HCT116 (cell line): ENCODE data around the gene DHDDS. TPM values are rescaled to one million over a fixed set of nuclear protein-coding genes. Genes with fewer than 3 reads are reported as not detected.
"Not testable (repeated sequence)": the region's sequence is repeated elsewhere in the genome, so short reads cannot be mapped to it uniquely, and the experiment has no call there.

Experiments used
- ATAC-seq: fragments of 200-7000 bp; cut with Tn5 transposase; 2 replicates; pipeline ENCODE4 v1.9.1; 2020; ENCODE audit warnings: mild to moderate bottlenecking, moderate library complexity
- BruUV-seq: library from RNA; stranded (reverse); fragments of 400-500 nt; replicated peaks from 2 replicates; lab custom pipeline; 2021; lab: Mats Ljungman, UMichigan
- CTCF ChIA-PET: fragments of 300-600 bp; sonication (Branson Sonifier 250); formaldehyde crosslinking; loops from one replicate; lab custom pipeline; 2021; ENCODE audit warnings: antibody characterized with exemption; lab: Charles Lee
- POLR2A ChIA-PET: fragments of 300-600, 350-600 bp; sonication (Branson Sonifier 250); formaldehyde crosslinking; loops from one replicate; lab custom pipeline; 2021; ENCODE audit warnings: antibody characterized with exemption; lab: Charles Lee
- RAD21 ChIA-PET, 2 experiments: fragments of 300-600 bp; sonication (Branson Sonifier 250); formaldehyde crosslinking; loops; one replicate each; lab custom pipeline; 2023; ENCODE audit warnings: low total read pairs in 2 of 2; ENCODE audit not compliant: uncharacterized antibody in 2 of 2, unreplicated experiment in 2 of 2, low non-redundant PET in 1 of 2; lab: Charles Lee
- DNase-seq: peaks from one replicate; pipeline ENCODE4 v3.0.0-alpha.2; 2010; ENCODE audit warnings: low read depth, low spot score
- H2AFZ ChIP-seq: fragments of 200-600 bp; shearing (Covaris generic), sonication (generic); 2 replicates; pipeline ENCODE4 v1.6.1; 2017; ENCODE audit warnings: low read depth, mixed run types, mixed read lengths, antibody characterized with exemption, low read length; ENCODE audit not compliant: poor library complexity, severe bottlenecking
- H3K27ac ChIP-seq: 2 replicates; pipeline ENCODE4 v1.5.1; 2012; ENCODE audit warnings: low read depth, low read length
- H3K27me3 ChIP-seq: fragments of 200-600 bp; sonication (generic); 2 replicates; pipeline ENCODE4 v1.6.1; 2016; ENCODE audit warnings: mixed run types, low read length, mixed read lengths; ENCODE audit not compliant: insufficient read depth
- H3K36me3 ChIP-seq, 2 experiments: fragments of 200-500 bp in 1 of 2; fragments of 200-600 bp in 1 of 2; sonication (Bioruptor generic) in 1 of 2; sonication (generic) in 1 of 2; 2 replicates each; pipeline versions ENCODE4 v1.5.1 to v1.6.1; 2014 to 2016; ENCODE audit warnings: low read length in 2 of 2, inconsistent platforms in 1 of 2, mixed read lengths in 1 of 2, mixed run types in 1 of 2; ENCODE audit not compliant: insufficient read depth in 2 of 2, control insufficient read depth in 1 of 2
- H3K4me1 ChIP-seq, 2 experiments: fragments of 200-600 bp in 1 of 2; sonication (generic) in 1 of 2; 2 replicates each; pipeline versions ENCODE4 v1.5.1 to v1.6.1; 2012 to 2017; ENCODE audit warnings: low read length in 2 of 2, inconsistent platforms in 1 of 2, mild to moderate bottlenecking in 1 of 2, mixed read lengths in 1 of 2, mixed run types in 1 of 2, moderate library complexity in 1 of 2; ENCODE audit not compliant: insufficient read depth in 2 of 2, control insufficient read depth in 1 of 2
- H3K4me2 ChIP-seq: fragments of 200-600 bp; sonication (generic); 2 replicates; pipeline ENCODE4 v1.6.1; 2017; ENCODE audit warnings: mixed run types, low read length, mixed read lengths
- H3K4me3 ChIP-seq, 2 experiments: fragments of 200-600 bp in 1 of 2; sonication (generic) in 1 of 2; replicated peaks in 1 of 2; 2 replicates each; pipeline ENCODE4 v1.5.1; 2011 to 2016; ENCODE audit warnings: low read length in 2 of 2, control low read depth in 1 of 2, low read depth in 1 of 2, mild to moderate bottlenecking in 1 of 2, mixed read lengths in 1 of 2, mixed run types in 1 of 2
- H3K79me2 ChIP-seq: fragments of 200-600 bp; sonication (generic); 2 replicates; pipeline ENCODE4 v1.6.1; 2017; ENCODE audit warnings: mild to moderate bottlenecking, mixed run types, low read length, moderate library complexity, mixed read lengths; ENCODE audit not compliant: insufficient read depth
- H3K9ac ChIP-seq: fragments of 200-600 bp; sonication (generic); 2 replicates; pipeline ENCODE4 v1.6.1; 2016; ENCODE audit warnings: low read length, mixed read lengths
- H3K9me2 ChIP-seq: fragments of 200-600 bp; sonication (generic), shearing (Covaris generic); 2 replicates; pipeline ENCODE4 v1.6.1; 2017; ENCODE audit warnings: mixed run types, mild to moderate bottlenecking, moderate library complexity; ENCODE audit not compliant: insufficient read depth
- H3K9me3 ChIP-seq, 2 experiments: fragments of 200-500 bp in 1 of 2; fragments of 200-600 bp in 1 of 2; sonication (Bioruptor generic) in 1 of 2; sonication (generic) in 1 of 2; 2 replicates each; pipeline ENCODE4 v1.6.1; 2014 to 2017; ENCODE audit warnings: low read length in 2 of 2, mixed read lengths in 2 of 2, inconsistent platforms in 1 of 2, low read depth in 1 of 2, mild to moderate bottlenecking in 1 of 2, mixed run types in 1 of 2, moderate library complexity in 1 of 2; ENCODE audit not compliant: control insufficient read depth in 1 of 2, insufficient read depth in 1 of 2
- H4K20me1 ChIP-seq: fragments of 200-600 bp; sonication (generic), shearing (Covaris generic); 2 replicates; pipeline ENCODE4 v1.6.1; 2017; ENCODE audit warnings: mixed run types, mild to moderate bottlenecking, moderate library complexity; ENCODE audit not compliant: insufficient read depth
- ATF3 ChIP-seq: IDR thresholded peaks from 2 replicates; pipeline ENCODE4 v1.6.1; 2012
- CBX3 ChIP-seq: IDR thresholded peaks from 2 replicates; pipeline ENCODE4 v1.6.1; 2012; ENCODE audit warnings: low read depth
- EGR1 ChIP-seq: IDR thresholded peaks from 2 replicates; pipeline ENCODE4 v1.6.1; 2012; ENCODE audit warnings: low read depth
- FOSL1 ChIP-seq: IDR thresholded peaks from 2 replicates; pipeline ENCODE4 v1.6.1; 2012; ENCODE audit warnings: low read depth
- POLR2A ChIP-seq: IDR thresholded peaks from 2 replicates; pipeline ENCODE4 v1.7.0; 2011; ENCODE audit warnings: borderline replicate concordance; ENCODE audit not compliant: insufficient read depth, insufficient read length; ENCODE audit errors: extremely low read depth
- POLR2AphosphoS5 ChIP-seq: IDR thresholded peaks from 2 replicates; pipeline ENCODE4 v1.6.1; 2011; ENCODE audit warnings: mild to moderate bottlenecking, low read depth, low read length, moderate library complexity
- SIN3A ChIP-seq: IDR thresholded peaks from 2 replicates; pipeline ENCODE4 v1.6.1; 2012; ENCODE audit warnings: low read depth
- SP1 ChIP-seq: IDR thresholded peaks from 2 replicates; pipeline ENCODE4 v1.6.1; 2012; ENCODE audit warnings: low read depth
- SRF ChIP-seq: IDR thresholded peaks from 2 replicates; pipeline ENCODE4 v1.6.1; 2012; ENCODE audit warnings: low read depth
- YY1 ChIP-seq: IDR thresholded peaks from 2 replicates; pipeline ENCODE4 v1.6.1; 2011; ENCODE audit warnings: low read length, low read depth, moderate library complexity, mild to moderate bottlenecking; ENCODE audit not compliant: insufficient replicate concordance; ENCODE audit errors: extremely low read depth
- ZFX ChIP-seq: fragments of 450-650 bp; IDR thresholded peaks from 2 replicates; pipeline ENCODE4 v1.6.1; 2017
- intact Hi-C: fragments of 100-400 bp; cut with micrococcal nuclease; formaldehyde crosslinking; loops from 2 replicates; pipeline ENCODE4 v1.10.0; 2022
- total RNA-seq: library from RNA; stranded (reverse); gene quantifications from one replicate; pipeline ENCODE4 v1.2.1, GENCODE V29; 2021; ENCODE audit not compliant: unreplicated experiment
- TF ChIP-seq, protein P1 (sequence below): IDR thresholded peaks from 2 replicates; pipeline ENCODE4 v1.6.1; 2011; ENCODE audit warnings: mild to moderate bottlenecking, low read length, moderate library complexity; ENCODE audit not compliant: insufficient replicate concordance; ENCODE audit errors: extremely low read depth

The DHDDS gene
- total RNA-seq, 1 experiment from 2014 or later = 46.0 TPM

GRCh38 chr1:26384076-26384475, 48.0 kb upstream of the DHDDS start:
- DNase-seq (no peak), ATAC-seq (no peak)
- no peak for TF ChIP-seq SIN3A
- peaks cover 7% of the 10 kb centered on the region; the same call in 1 of the 2 replicates for H3K27me3 ChIP-seq
- ChIA-PET RAD21 (no interaction called here), POLR2A (no interaction called here), CTCF (no interaction called here)
- no peak overlapping the region for H3K9ac ChIP-seq
- no peak overlapping the region for H3K4me2 ChIP-seq
- H3K79me2 ChIP-seq = no peaks in the 10 kb centered on the region
- BruUV-seq = no TSS peak
- no peaks in the 10 kb centered on the region for H3K9me3 ChIP-seq
- H4K20me1 ChIP-seq = no peaks in the 10 kb centered on the region
- no peak overlapping the region for H3K4me3 ChIP-seq
- intact Hi-C loops = no loop called here
- H3K36me3 ChIP-seq = no peaks in the 10 kb centered on the region
- no peak overlapping the region for H3K27ac ChIP-seq
- H3K4me1 ChIP-seq = peaks cover 13 to 22% of the 10 kb centered on the region in 2 experiments
- no peak overlapping the region for H2AFZ ChIP-seq
- H3K9me2 ChIP-seq = no peaks in the 10 kb centered on the region

DNA sequence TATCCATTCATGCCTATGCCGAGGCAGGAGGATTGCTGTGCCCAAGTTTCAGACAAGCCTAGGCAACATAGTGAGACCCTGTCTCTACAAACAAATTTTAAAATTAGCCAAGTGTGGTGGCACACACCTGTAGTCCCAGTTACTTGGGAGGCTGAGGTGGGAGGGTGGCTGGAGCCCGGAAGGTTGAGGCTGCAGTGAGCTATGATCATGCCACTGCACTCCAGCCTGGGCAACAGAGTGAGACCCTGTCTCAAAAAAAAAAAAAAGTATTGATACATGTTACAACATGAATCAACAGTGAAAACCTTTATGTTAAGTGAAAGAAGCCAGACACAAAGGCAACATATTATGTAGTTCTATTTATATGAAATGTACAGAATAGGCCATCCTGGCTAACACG, 47.1 kb upstream of the DHDDS start:
- H3K27ac ChIP-seq, H3K9ac ChIP-seq, H3K4me3 ChIP-seq, ATAC-seq, H2AFZ ChIP-seq, H3K36me3 ChIP-seq, RAD21 ChIA-PET, H4K20me1 ChIP-seq, H3K79me2 ChIP-seq, H3K9me3 ChIP-seq, POLR2A ChIA-PET, CTCF ChIA-PET, BruUV-seq, intact Hi-C loops, DNase-seq, H3K4me2 ChIP-seq, H3K9me2 ChIP-seq: not testable (repeated sequence)
- Histone ChIP-seq H3K4me1 (peaks cover 13 to 22% of the 10 kb centered on the region in 2 experiments), H3K27me3 (peaks cover 14% of the 10 kb centered on the region; the same call in 1 of the 2 replicates)

GRCh38 chr1:26387447-26387846, 44.7 kb upstream of the DHDDS start:
- ChIA-PET RAD21 (no interaction called here), POLR2A (interaction anchor here (1.0 kb wide), 1 partner anchor 10 kb away, joined by 3 read pairs; no protein-coding TSS in a partner anchor), CTCF (interaction anchor here (1.0 kb wide), 1 partner anchor 112 kb away, joined by 3 read pairs; no protein-coding TSS in a partner anchor)
- H3K27me3 ChIP-seq = peaks cover 14% of the 10 kb centered on the region; the same call in 1 of the 2 replicates
- peak overlapping the region; percentile 59 for H3K4me2 ChIP-seq
- no peaks in the 10 kb centered on the region for H3K36me3 ChIP-seq
- no peak overlapping the region for H2AFZ ChIP-seq
- ATAC-seq (peak; percentile 80), DNase-seq (peak; percentile 88)
- H3K9me3 ChIP-seq = no peaks in the 10 kb centered on the region
- no peaks in the 10 kb centered on the region for H4K20me1 ChIP-seq
- no peaks in the 10 kb centered on the region for H3K9me2 ChIP-seq
- no TSS peak for BruUV-seq
- H3K9ac ChIP-seq = no peak overlapping the region
- H3K4me1 ChIP-seq = peaks cover 19 to 31% of the 10 kb centered on the region in 2 experiments
- intact Hi-C loops = no loop called here
- no peaks in the 10 kb centered on the region for H3K79me2 ChIP-seq
- no peak overlapping the region for H3K27ac ChIP-seq
- H3K4me3 ChIP-seq = 0 out of 4 replicates have a peak overlapping the region, but pooled peaks of 1 of the 2 experiments have one; percentile 2
- peak; percentile 96; the same call in 1 of the 2 replicates for TF ChIP-seq ATF3
- TF ChIP-seq SP1 = peak; percentile 90
- TF ChIP-seq EGR1 = peak; percentile 54; the same call in 1 of the 2 replicates
- peak; percentile 50; the same call in 1 of the 2 replicates for TF ChIP-seq POLR2AphosphoS5
- TF ChIP-seq SRF = peak; percentile 73; the same call in 1 of the 2 replicates
- TF ChIP-seq, protein P1, sequence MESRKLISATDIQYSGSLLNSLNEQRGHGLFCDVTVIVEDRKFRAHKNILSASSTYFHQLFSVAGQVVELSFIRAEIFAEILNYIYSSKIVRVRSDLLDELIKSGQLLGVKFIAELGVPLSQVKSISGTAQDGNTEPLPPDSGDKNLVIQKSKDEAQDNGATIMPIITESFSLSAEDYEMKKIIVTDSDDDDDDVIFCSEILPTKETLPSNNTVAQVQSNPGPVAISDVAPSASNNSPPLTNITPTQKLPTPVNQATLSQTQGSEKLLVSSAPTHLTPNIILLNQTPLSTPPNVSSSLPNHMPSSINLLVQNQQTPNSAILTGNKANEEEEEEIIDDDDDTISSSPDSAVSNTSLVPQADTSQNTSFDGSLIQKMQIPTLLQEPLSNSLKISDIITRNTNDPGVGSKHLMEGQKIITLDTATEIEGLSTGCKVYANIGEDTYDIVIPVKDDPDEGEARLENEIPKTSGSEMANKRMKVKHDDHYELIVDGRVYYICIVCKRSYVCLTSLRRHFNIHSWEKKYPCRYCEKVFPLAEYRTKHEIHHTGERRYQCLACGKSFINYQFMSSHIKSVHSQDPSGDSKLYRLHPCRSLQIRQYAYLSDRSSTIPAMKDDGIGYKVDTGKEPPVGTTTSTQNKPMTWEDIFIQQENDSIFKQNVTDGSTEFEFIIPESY = peak; percentile 47
- no peak for TF ChIP-seq POLR2A
- TF ChIP-seq YY1 = no peak
- peak; percentile 98 for TF ChIP-seq FOSL1
- TF ChIP-seq SIN3A = peak; percentile 81
- TF ChIP-seq CBX3 = peak; percentile 98
- TF ChIP-seq ZFX = no peak
